ENCODE results near the gene LONP1.

GRCh38 chr19:5646703-5647102, 73.2 kb downstream of the LONP1 start:
- TF ChIP-seq EZH2 (IDR thresholded peaks at IDR 0.05) = no peak
- TF ChIP-seq, protein P1, sequence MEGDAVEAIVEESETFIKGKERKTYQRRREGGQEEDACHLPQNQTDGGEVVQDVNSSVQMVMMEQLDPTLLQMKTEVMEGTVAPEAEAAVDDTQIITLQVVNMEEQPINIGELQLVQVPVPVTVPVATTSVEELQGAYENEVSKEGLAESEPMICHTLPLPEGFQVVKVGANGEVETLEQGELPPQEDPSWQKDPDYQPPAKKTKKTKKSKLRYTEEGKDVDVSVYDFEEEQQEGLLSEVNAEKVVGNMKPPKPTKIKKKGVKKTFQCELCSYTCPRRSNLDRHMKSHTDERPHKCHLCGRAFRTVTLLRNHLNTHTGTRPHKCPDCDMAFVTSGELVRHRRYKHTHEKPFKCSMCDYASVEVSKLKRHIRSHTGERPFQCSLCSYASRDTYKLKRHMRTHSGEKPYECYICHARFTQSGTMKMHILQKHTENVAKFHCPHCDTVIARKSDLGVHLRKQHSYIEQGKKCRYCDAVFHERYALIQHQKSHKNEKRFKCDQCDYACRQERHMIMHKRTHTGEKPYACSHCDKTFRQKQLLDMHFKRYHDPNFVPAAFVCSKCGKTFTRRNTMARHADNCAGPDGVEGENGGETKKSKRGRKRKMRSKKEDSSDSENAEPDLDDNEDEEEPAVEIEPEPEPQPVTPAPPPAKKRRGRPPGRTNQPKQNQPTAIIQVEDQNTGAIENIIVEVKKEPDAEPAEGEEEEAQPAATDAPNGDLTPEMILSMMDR (IDR thresholded peaks at IDR 0.05 in 2 of 3, conservative IDR thresholded peaks at IDR 0.05 in 1 of 3; ENCODE audit: borderline replicate concordance in 1 of 3, insufficient read depth in 1 of 3, low read depth in 2 of 3, low read length in 2 of 3) = no peak
- no peak for TF ChIP-seq POLR2A (IDR thresholded peaks at IDR 0.05; ENCODE audit: borderline replicate concordance, extremely low read depth, insufficient read depth, insufficient read length)
- TF ChIP-seq EZH2phosphoT487 (IDR thresholded peaks at IDR 0.05; ENCODE audit: borderline replicate concordance) = no peak
- no peak for TF ChIP-seq MAX (IDR thresholded peaks at IDR 0.05)
- no peak for TF ChIP-seq POLR2AphosphoS5 (IDR thresholded peaks at IDR 0.05; ENCODE audit: low read depth, low read length)
- no peak for TF ChIP-seq ZNF274 (IDR thresholded peaks at IDR 0.05; ENCODE audit: low read depth, low read length)
- TF ChIP-seq CEBPB (IDR thresholded peaks at IDR 0.05; ENCODE audit: low read depth) = no peak
- no peak for TF ChIP-seq SP1 (IDR thresholded peaks at IDR 0.05; ENCODE audit: low read depth)
- TF ChIP-seq TCF7L2 (IDR thresholded peaks at IDR 0.05; ENCODE audit: borderline replicate concordance, extremely low read depth, insufficient read depth, insufficient read length) = no peak
- TF ChIP-seq, protein P2, sequence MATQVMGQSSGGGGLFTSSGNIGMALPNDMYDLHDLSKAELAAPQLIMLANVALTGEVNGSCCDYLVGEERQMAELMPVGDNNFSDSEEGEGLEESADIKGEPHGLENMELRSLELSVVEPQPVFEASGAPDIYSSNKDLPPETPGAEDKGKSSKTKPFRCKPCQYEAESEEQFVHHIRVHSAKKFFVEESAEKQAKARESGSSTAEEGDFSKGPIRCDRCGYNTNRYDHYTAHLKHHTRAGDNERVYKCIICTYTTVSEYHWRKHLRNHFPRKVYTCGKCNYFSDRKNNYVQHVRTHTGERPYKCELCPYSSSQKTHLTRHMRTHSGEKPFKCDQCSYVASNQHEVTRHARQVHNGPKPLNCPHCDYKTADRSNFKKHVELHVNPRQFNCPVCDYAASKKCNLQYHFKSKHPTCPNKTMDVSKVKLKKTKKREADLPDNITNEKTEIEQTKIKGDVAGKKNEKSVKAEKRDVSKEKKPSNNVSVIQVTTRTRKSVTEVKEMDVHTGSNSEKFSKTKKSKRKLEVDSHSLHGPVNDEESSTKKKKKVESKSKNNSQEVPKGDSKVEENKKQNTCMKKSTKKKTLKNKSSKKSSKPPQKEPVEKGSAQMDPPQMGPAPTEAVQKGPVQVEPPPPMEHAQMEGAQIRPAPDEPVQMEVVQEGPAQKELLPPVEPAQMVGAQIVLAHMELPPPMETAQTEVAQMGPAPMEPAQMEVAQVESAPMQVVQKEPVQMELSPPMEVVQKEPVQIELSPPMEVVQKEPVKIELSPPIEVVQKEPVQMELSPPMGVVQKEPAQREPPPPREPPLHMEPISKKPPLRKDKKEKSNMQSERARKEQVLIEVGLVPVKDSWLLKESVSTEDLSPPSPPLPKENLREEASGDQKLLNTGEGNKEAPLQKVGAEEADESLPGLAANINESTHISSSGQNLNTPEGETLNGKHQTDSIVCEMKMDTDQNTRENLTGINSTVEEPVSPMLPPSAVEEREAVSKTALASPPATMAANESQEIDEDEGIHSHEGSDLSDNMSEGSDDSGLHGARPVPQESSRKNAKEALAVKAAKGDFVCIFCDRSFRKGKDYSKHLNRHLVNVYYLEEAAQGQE (IDR thresholded peaks at IDR 0.05; ENCODE audit: low read depth) = no peak
